SK-N-SH (cell line): ENCODE results near the gene GPR183. TPM values are rescaled to one million over a fixed set of nuclear protein-coding genes. Genes with fewer than 3 reads are reported as not detected.

Experiments used
- CTCF ChIA-PET: fragments of 300-600, 350-600 bp; formaldehyde crosslinking; extraction: SDS; loops from one replicate; lab custom pipeline; 2021; lab: Yijun Ruan, JAX
- POLR2A ChIA-PET: fragments of 350-600 bp; sonication (Branson Sonifier 250); formaldehyde crosslinking; extraction: SDS; loops from one replicate; lab custom pipeline; 2020; ENCODE audit warnings: antibody characterized with exemption, inconsistent platforms; lab: Yijun Ruan, JAX
- DNase-seq: peaks from one replicate; pipeline ENCODE4 v3.0.0; 2012
- H2AFZ ChIP-seq: fragments of 200-600 bp; sonication (generic); 2 replicates; pipeline ENCODE4 v1.8.1; 2016; ENCODE audit warnings: antibody characterized with exemption, mild to moderate bottlenecking, low read depth
- H3F3A ChIP-seq: fragments of 200-600 bp; sonication (generic); replicated peaks from 2 replicates; pipeline ENCODE3; 2016; ENCODE audit warnings: antibody characterized with exemption, mild to moderate bottlenecking; ENCODE audit not compliant: insufficient read depth
- H3K27ac ChIP-seq, 2 experiments: fragments of 200-500 bp in 1 of 2; fragments of 200-600 bp in 1 of 2; sonication (Bioruptor generic) in 1 of 2; sonication (generic), shearing (Covaris generic) in 1 of 2; 2 replicates each; pipeline versions ENCODE4 v1.5.1 to v1.6.1; 2014 to 2016; ENCODE audit warnings: low read depth in 2 of 2, inconsistent platforms in 1 of 2, low read length in 1 of 2, mild to moderate bottlenecking in 1 of 2, mixed read lengths in 1 of 2
- H3K27me3 ChIP-seq: fragments of 200-600 bp; sonication (generic), shearing (Covaris generic); 2 replicates; pipeline ENCODE4 v1.6.1; 2016; ENCODE audit warnings: mixed run types; ENCODE audit not compliant: insufficient read depth
- H3K36me3 ChIP-seq, 2 experiments: fragments of 200-500 bp in 1 of 2; fragments of 200-600 bp in 1 of 2; sonication (Bioruptor generic) in 1 of 2; sonication (generic) in 1 of 2; replicated peaks in 1 of 2; 2 replicates each; pipeline versions ENCODE3 to v1.5.1; 2014 to 2016; ENCODE audit warnings: low read length in 1 of 2, mild to moderate bottlenecking in 1 of 2; ENCODE audit not compliant: insufficient read depth in 2 of 2, control insufficient read depth in 1 of 2
- H3K4me1 ChIP-seq, 2 experiments: fragments of 200-500 bp in 1 of 2; fragments of 200-600 bp in 1 of 2; sonication (Bioruptor generic) in 1 of 2; sonication (generic), shearing (Covaris generic) in 1 of 2; 2 replicates each; pipeline versions ENCODE4 v1.5.1 to v1.6.1; 2014 to 2016; ENCODE audit warnings: low read depth in 1 of 2, low read length in 1 of 2, mixed run types in 1 of 2; ENCODE audit not compliant: insufficient read depth in 2 of 2, control insufficient read depth in 1 of 2
- H3K4me2 ChIP-seq: fragments of 200-600 bp; sonication (generic), shearing (Covaris generic); 2 replicates; pipeline ENCODE4 v1.6.1; 2017; ENCODE audit warnings: mixed run types
- H3K4me3 ChIP-seq, 2 experiments: fragments of 200-500 bp in 1 of 2; fragments of 200-600 bp in 1 of 2; sonication (Bioruptor generic) in 1 of 2; sonication (generic), shearing (Covaris generic) in 1 of 2; 2 replicates each; pipeline versions ENCODE4 v1.5.1 to v1.8.1; 2014 to 2016; ENCODE audit warnings: low read depth in 2 of 2, inconsistent platforms in 1 of 2, low read length in 1 of 2, mild to moderate bottlenecking in 1 of 2, mixed read lengths in 1 of 2, moderate library complexity in 1 of 2
- H3K79me2 ChIP-seq: fragments of 200-600 bp; sonication (generic); 2 replicates; pipeline ENCODE4 v1.8.1; 2017; ENCODE audit warnings: mild to moderate bottlenecking; ENCODE audit not compliant: insufficient read depth
- H3K9ac ChIP-seq: fragments of 200-600 bp; sonication (generic); 2 replicates; pipeline ENCODE4 v1.6.1; 2017; ENCODE audit warnings: mixed run types
- H3K9me2 ChIP-seq: fragments of 200-600 bp; sonication (generic); 2 replicates; pipeline ENCODE4 v1.6.1; 2017; ENCODE audit warnings: mixed run types
- H3K9me3 ChIP-seq: fragments of 200-600 bp; sonication (generic); 2 replicates; pipeline ENCODE4 v1.6.1; 2017; ENCODE audit warnings: mixed run types, mild to moderate bottlenecking, moderate library complexity
- H4K20me1 ChIP-seq: fragments of 200-600 bp; sonication (generic); 2 replicates; pipeline ENCODE4 v1.6.1; 2017; ENCODE audit warnings: mild to moderate bottlenecking, mixed run types; ENCODE audit not compliant: insufficient read depth
- EP300 ChIP-seq, 2 experiments: IDR thresholded peaks; 2 replicates each; pipeline versions ENCODE4 v1.4.0 to v1.6.1; 2012; ENCODE audit warnings: borderline replicate concordance in 1 of 2, low read depth in 1 of 2, low read length in 1 of 2
- FOXJ3 ChIP-seq: sonication (generic); formaldehyde crosslinking; IDR thresholded peaks from 2 replicates; pipeline ENCODE4 v1.5.1; 2020; ENCODE audit warnings: mild to moderate bottlenecking, missing genetic modification reagents
- FOXM1 ChIP-seq: IDR thresholded peaks from 2 replicates; pipeline ENCODE4 v1.4.0; 2012; ENCODE audit warnings: low read depth, mild to moderate bottlenecking
- GABPA ChIP-seq: IDR thresholded peaks from 2 replicates; pipeline ENCODE4 v1.4.0; 2012; ENCODE audit warnings: low read depth, mild to moderate bottlenecking
- GATA2 ChIP-seq: sonication (generic); formaldehyde crosslinking; IDR thresholded peaks from 2 replicates; pipeline ENCODE4 v1.5.0; 2020; ENCODE audit warnings: mild to moderate bottlenecking, missing genetic modification reagents
- JUND ChIP-seq: IDR thresholded peaks from 2 replicates; pipeline ENCODE4 v1.4.0; 2012
- NFIC ChIP-seq: IDR thresholded peaks from 2 replicates; pipeline ENCODE4 v1.4.0; 2012; ENCODE audit warnings: borderline replicate concordance
- POLR2AphosphoS5 ChIP-seq: IDR thresholded peaks from 2 replicates; pipeline ENCODE4 v1.6.1; 2012; ENCODE audit warnings: low read depth, low read length
- RCOR1 ChIP-seq: fragments of 150-350 bp; IDR thresholded peaks from 2 replicates; pipeline ENCODE4 v1.6.1; 2017; ENCODE audit warnings: antibody characterized with exemption, low read length
- SIN3A ChIP-seq: IDR thresholded peaks from 2 replicates; pipeline ENCODE4 v1.6.1; 2012; ENCODE audit warnings: low read depth, mild to moderate bottlenecking, low read length, moderate library complexity, borderline replicate concordance
- SMC3 ChIP-seq: IDR thresholded peaks from 2 replicates; pipeline ENCODE4 v1.6.1; 2012; ENCODE audit warnings: low read depth, low read length, improper control_type of control experiment
- TCF12 ChIP-seq: IDR thresholded peaks from 2 replicates; pipeline ENCODE4 v1.4.0; 2012
- YY1 ChIP-seq: IDR thresholded peaks from 2 replicates; pipeline ENCODE4 v1.4.0; 2012; ENCODE audit warnings: low read depth, mild to moderate bottlenecking
- WGBS: methylation state at CpG from one replicate; pipeline ENCODE4 v1.1.6; 2017; ENCODE audit warnings: low lambda C conversion rate; 5-methylcytosine and 5-hydroxymethylcytosine counted together
- polyA plus RNA-seq, 3 experiments: library from polyadenylated mRNA; depleted of rRNA; stranded (reverse); fragments of >200 nt; gene quantifications; 2 replicates each; pipeline ENCODE4 v1.2.3, GENCODE V29; 2012
- TF ChIP-seq, protein P1 (sequence below): IDR thresholded peaks from 2 replicates; pipeline ENCODE4 v1.4.0; 2012; ENCODE audit warnings: low read depth, borderline replicate concordance
- TF ChIP-seq, protein P2 (sequence below): IDR thresholded peaks from 2 replicates; pipeline ENCODE4 v1.4.0; 2012; ENCODE audit warnings: low read depth
- TF ChIP-seq, protein P3 (sequence below): IDR thresholded peaks from 2 replicates; pipeline ENCODE4; 2012
- TF ChIP-seq, protein P4 (sequence below): fragments of 150-350 bp; IDR thresholded peaks from 2 replicates; pipeline ENCODE4 v1.6.1; 2017; ENCODE audit warnings: antibody characterized with exemption, low read length, low read depth, borderline replicate concordance
- TF ChIP-seq, protein P5 (sequence below): fragments of 200-600 bp; sonication (generic); IDR thresholded peaks from 2 replicates; pipeline ENCODE4 v1.6.1; 2017; ENCODE audit warnings: antibody characterized with exemption, mild to moderate bottlenecking, moderate library complexity

GPR183 gene
- polyA plus RNA-seq, 1 of the 3 experiments (the other 2 are of a cell fraction), result 0.07 TPM

DNA sequence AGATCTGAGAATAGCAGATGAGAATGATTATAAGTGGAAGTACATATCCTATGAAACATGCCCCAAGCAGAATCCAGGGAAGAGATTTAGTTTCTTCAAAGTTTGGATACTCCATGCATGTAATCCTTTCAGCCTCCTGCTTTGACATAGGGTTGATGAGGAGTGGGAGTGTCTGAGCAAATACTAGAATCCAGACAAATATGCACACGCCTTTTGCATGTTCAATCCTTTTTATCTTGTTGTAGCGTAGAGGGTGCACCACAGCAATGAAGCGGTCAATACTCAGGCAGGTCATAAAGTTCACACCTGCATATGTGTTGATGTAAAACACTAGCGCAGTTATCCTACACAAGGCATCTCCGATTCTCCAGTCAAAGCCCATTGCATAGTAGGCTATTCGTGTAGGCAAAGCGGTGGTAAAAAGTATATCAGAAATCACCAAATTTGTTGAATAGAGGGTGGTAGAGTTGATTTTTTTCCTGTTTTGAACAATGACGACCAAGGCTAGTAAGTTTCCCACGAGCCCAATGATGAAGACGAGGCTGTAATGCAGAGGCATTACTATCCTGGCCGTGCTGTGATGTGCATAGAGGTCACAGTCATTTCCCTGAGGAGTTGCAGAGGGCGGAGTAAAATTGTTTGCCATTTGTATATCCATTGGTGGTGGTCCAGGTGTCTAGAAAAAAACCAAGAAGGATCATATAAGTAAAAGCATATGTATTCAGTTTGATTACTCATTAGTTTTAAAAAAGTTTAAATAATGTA is 11.5 kb downstream of the GPR183 start:
- POLR2A ChIA-PET, result no interaction called here
- Histone ChIP-seq H4K20me1 (no peaks in the 10 kb centered on the region), H3K9me2 (no peaks in the 10 kb centered on the region), H3K4me2 (no peak overlapping the region), H2AFZ (no peak overlapping the region), H3K79me2 (no peaks in the 10 kb centered on the region), H3K4me1 (peaks cover 5 to 9% of the 10 kb centered on the region in 2 experiments; a peak in 2 of 4 replicates), H3K27me3 (no peaks in the 10 kb centered on the region), H3K36me3 (peaks cover 4 to 5% of the 10 kb centered on the region in 2 experiments), H3F3A (no peaks in the 10 kb centered on the region), H3K9ac (no peak overlapping the region), H3K9me3 (no peaks in the 10 kb centered on the region), H3K27ac (peak overlapping the region in 1 of 2 experiments; percentile 40; a peak in 1 of 4 replicates), H3K4me3 (no peak overlapping the region)
- no peak for DNase-seq
- TF ChIP-seq FOXJ3 (no peak), RCOR1 (no peak), YY1 (no peak), GABPA (no peak)
- TF ChIP-seq, protein P1, sequence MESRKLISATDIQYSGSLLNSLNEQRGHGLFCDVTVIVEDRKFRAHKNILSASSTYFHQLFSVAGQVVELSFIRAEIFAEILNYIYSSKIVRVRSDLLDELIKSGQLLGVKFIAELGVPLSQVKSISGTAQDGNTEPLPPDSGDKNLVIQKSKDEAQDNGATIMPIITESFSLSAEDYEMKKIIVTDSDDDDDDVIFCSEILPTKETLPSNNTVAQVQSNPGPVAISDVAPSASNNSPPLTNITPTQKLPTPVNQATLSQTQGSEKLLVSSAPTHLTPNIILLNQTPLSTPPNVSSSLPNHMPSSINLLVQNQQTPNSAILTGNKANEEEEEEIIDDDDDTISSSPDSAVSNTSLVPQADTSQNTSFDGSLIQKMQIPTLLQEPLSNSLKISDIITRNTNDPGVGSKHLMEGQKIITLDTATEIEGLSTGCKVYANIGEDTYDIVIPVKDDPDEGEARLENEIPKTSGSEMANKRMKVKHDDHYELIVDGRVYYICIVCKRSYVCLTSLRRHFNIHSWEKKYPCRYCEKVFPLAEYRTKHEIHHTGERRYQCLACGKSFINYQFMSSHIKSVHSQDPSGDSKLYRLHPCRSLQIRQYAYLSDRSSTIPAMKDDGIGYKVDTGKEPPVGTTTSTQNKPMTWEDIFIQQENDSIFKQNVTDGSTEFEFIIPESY, result no peak
- TF ChIP-seq, protein P2, sequence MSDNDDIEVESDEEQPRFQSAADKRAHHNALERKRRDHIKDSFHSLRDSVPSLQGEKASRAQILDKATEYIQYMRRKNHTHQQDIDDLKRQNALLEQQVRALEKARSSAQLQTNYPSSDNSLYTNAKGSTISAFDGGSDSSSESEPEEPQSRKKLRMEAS, result no peak
- WGBS, result 96% methylated on average over 12 of the region's 12 CpGs
- CTCF ChIA-PET, result interaction anchor here (0.7 to 1.9 kb wide), 2 partner anchors 30 to 141 kb away, joined by 5 to 11 read pairs; no protein-coding TSS in a partner anchor

DNA sequence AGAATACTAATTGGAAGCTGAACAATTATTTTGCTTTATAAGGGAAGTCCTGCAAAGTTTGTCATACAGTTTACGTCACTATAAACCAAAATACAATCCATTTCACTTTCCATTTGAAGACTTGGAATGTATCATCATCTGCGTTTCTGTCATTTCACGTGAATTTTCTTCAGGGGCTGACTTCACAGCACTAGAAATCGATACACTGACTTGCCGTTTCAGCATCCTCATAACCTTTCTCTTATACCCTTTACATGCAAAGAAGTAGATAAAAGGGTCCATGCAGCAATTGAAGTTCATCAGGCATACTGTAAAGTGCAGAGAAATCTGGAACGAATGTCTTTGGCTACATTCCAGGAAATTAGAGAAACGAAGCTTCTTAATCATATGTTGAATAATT is 12.2 kb downstream of the GPR183 start:
- Histone ChIP-seq H3K4me2 (no peak overlapping the region), H3K27ac (no peak overlapping the region), H4K20me1 (no peaks in the 10 kb centered on the region), H3K27me3 (no peaks in the 10 kb centered on the region), H3K36me3 (peaks cover 5% of the 10 kb centered on the region in 2 experiments), H3K4me1 (peaks cover 5 to 9% of the 10 kb centered on the region in 2 experiments; a peak in 2 of 4 replicates), H3K9me2 (no peaks in the 10 kb centered on the region), H3K9ac (no peak overlapping the region), H3K4me3 (no peak overlapping the region), H2AFZ (no peak overlapping the region), H3K9me3 (no peaks in the 10 kb centered on the region), H3K79me2 (no peaks in the 10 kb centered on the region), H3F3A (no peaks in the 10 kb centered on the region)
- ChIA-PET POLR2A (no interaction called here), CTCF (no interaction called here)
- WGBS, result 90% methylated on average over 7 of the region's 7 CpGs
- DNase-seq, result no peak
- TF ChIP-seq RCOR1, result no peak
- no peak for TF ChIP-seq GATA2
- TF ChIP-seq, protein P3, sequence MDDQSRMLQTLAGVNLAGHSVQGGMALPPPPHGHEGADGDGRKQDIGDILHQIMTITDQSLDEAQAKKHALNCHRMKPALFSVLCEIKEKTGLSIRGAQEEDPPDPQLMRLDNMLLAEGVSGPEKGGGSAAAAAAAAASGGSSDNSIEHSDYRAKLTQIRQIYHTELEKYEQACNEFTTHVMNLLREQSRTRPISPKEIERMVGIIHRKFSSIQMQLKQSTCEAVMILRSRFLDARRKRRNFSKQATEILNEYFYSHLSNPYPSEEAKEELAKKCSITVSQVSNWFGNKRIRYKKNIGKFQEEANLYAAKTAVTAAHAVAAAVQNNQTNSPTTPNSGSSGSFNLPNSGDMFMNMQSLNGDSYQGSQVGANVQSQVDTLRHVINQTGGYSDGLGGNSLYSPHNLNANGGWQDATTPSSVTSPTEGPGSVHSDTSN, result no peak
- TF ChIP-seq, protein P2, result no peak
- TF ChIP-seq FOXM1, result no peak
- TF ChIP-seq EP300 (IDR thresholded peaks at IDR 0.05; ENCODE audit: borderline replicate concordance in 1 of 2, low read depth in 1 of 2, low read length in 1 of 2), result no peak
- TF ChIP-seq, protein P4, sequence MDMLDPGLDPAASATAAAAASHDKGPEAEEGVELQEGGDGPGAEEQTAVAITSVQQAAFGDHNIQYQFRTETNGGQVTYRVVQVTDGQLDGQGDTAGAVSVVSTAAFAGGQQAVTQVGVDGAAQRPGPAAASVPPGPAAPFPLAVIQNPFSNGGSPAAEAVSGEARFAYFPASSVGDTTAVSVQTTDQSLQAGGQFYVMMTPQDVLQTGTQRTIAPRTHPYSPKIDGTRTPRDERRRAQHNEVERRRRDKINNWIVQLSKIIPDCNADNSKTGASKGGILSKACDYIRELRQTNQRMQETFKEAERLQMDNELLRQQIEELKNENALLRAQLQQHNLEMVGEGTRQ, result no peak
- no peak for TF ChIP-seq SMC3
- TF ChIP-seq, protein P5, sequence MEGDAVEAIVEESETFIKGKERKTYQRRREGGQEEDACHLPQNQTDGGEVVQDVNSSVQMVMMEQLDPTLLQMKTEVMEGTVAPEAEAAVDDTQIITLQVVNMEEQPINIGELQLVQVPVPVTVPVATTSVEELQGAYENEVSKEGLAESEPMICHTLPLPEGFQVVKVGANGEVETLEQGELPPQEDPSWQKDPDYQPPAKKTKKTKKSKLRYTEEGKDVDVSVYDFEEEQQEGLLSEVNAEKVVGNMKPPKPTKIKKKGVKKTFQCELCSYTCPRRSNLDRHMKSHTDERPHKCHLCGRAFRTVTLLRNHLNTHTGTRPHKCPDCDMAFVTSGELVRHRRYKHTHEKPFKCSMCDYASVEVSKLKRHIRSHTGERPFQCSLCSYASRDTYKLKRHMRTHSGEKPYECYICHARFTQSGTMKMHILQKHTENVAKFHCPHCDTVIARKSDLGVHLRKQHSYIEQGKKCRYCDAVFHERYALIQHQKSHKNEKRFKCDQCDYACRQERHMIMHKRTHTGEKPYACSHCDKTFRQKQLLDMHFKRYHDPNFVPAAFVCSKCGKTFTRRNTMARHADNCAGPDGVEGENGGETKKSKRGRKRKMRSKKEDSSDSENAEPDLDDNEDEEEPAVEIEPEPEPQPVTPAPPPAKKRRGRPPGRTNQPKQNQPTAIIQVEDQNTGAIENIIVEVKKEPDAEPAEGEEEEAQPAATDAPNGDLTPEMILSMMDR, result no peak
- TF ChIP-seq JUND, result no peak
- no peak for TF ChIP-seq SIN3A
- no peak for TF ChIP-seq TCF12
- no peak; the same call in 1 of the 2 replicates for TF ChIP-seq NFIC
- TF ChIP-seq POLR2AphosphoS5, result no peak
